Measurements from ENCODE around the gene GTF2H1.

- TF ChIP-seq, protein P1, sequence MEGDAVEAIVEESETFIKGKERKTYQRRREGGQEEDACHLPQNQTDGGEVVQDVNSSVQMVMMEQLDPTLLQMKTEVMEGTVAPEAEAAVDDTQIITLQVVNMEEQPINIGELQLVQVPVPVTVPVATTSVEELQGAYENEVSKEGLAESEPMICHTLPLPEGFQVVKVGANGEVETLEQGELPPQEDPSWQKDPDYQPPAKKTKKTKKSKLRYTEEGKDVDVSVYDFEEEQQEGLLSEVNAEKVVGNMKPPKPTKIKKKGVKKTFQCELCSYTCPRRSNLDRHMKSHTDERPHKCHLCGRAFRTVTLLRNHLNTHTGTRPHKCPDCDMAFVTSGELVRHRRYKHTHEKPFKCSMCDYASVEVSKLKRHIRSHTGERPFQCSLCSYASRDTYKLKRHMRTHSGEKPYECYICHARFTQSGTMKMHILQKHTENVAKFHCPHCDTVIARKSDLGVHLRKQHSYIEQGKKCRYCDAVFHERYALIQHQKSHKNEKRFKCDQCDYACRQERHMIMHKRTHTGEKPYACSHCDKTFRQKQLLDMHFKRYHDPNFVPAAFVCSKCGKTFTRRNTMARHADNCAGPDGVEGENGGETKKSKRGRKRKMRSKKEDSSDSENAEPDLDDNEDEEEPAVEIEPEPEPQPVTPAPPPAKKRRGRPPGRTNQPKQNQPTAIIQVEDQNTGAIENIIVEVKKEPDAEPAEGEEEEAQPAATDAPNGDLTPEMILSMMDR (conservative IDR thresholded peaks at IDR 0.05): no peak
- TF ChIP-seq EZH2 (IDR thresholded peaks at IDR 0.05; ENCODE audit: low read depth): no peak
Observed at GRCh38 chr11:18369398-18369797, 47.0 kb downstream of the GTF2H1 start.
